Fibroblast of the aortic adventitia (primary cell): ENCODE data around the gene UBALD2. TPM values are rescaled to one million over a fixed set of nuclear protein-coding genes. Genes with fewer than 3 reads are reported as not detected.
A peak's percentile ranks its signal among the peaks of the same experiment; 100 is the strongest.
"Not testable (repeated sequence)": the region's sequence is repeated elsewhere in the genome, so short reads cannot be mapped to it uniquely, and the experiment has no call there.

Experiments used
- DNase-seq: peaks from one replicate; pipeline ENCODE4 v3.0.0-alpha.2; 2010; ENCODE audit warnings: low read depth
- H3K4me3 ChIP-seq: 2 replicates; pipeline ENCODE4 v1.5.1; 2011; ENCODE audit warnings: low read depth, mild to moderate bottlenecking, control low read depth, low read length, moderate library complexity
- total RNA-seq: library from RNA; depleted of rRNA; stranded (reverse); fragments of >200 nt; gene quantifications from 2 replicates; pipeline ENCODE4 v1.2.3, GENCODE V29; 2012; ENCODE audit warnings: low replicate concordance
- TF ChIP-seq, protein P1 (sequence below): IDR thresholded peaks from 2 replicates; pipeline ENCODE4 v1.5.1; 2011; ENCODE audit warnings: mild to moderate bottlenecking, low read length, control low read depth, inconsistent platforms; ENCODE audit not compliant: insufficient read depth

UBALD2 gene
- total RNA-seq, result 1.9 and 3.7 TPM in 2 replicates

DNA sequence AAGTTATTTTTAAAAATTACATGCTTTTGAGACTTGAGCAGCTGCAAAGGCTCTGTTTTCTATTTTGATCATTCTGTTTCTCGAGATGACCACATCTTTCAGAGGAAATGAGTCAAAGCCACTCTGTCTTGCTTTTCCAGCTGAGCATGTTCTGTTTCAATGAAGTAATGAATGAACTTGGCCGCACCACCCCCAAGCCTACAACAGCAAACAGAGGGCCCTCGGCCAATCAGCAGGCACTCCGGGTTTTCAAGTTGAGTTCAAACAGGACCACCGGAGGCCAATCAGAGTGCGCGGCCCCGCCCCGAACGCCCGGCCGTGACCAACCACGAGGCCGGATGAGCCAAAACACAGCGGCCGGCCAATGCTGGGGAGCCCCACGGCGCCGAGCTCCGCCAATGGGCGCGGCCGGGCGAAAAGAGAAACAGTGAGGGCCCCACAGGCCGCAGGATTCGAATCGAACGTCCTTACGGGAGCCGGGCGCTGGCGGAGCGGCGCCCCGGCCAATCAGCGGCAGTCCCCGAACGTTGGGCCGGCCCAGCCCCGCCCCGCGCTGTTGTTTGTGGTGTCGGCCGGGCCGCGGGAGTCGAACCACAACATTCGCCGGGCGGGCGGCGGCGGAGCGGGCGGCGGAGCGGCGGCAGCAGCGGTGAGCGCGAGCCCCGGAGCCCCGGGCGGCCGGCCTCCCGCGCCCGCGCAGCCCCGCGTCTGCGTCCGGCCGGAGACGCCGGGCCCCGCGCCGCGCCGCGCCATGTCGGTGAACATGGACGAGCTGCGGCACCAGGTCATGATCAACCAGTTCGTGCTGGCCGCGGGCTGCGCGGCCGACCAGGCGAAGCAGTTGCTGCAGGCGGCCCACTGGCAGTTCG lies at the start of gene UBALD2:
UBALD2 (plus strand) TSS at position 594 of the 869 bp plus-strand sequence; CDS start at position 752, 158 bp downstream.
- H3K4me3 ChIP-seq, result peak within 1 kb of the TSS; percentile 80
- TF ChIP-seq, protein P1, sequence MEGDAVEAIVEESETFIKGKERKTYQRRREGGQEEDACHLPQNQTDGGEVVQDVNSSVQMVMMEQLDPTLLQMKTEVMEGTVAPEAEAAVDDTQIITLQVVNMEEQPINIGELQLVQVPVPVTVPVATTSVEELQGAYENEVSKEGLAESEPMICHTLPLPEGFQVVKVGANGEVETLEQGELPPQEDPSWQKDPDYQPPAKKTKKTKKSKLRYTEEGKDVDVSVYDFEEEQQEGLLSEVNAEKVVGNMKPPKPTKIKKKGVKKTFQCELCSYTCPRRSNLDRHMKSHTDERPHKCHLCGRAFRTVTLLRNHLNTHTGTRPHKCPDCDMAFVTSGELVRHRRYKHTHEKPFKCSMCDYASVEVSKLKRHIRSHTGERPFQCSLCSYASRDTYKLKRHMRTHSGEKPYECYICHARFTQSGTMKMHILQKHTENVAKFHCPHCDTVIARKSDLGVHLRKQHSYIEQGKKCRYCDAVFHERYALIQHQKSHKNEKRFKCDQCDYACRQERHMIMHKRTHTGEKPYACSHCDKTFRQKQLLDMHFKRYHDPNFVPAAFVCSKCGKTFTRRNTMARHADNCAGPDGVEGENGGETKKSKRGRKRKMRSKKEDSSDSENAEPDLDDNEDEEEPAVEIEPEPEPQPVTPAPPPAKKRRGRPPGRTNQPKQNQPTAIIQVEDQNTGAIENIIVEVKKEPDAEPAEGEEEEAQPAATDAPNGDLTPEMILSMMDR, result no peak
- DNase-seq, result peak; percentile 100

DNA sequence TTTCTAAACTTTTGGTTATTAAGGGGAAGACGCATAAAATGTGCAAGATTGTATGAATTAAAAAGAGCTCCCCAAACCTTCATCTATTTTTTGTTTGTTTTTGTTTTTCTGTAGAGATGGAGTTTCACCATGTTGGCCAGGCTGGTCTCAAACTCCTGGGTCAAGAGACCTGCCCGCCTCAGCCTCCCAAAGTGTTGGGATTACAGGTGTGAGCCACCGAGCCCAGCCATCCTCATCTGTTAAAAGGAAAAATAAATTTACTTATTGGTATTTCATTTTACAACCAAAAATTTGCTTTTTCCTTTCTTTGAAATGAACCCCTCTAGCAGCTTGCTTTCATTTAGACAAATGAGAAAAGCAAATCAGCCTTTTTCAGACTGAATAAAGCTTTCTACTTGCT lies 48.1 kb upstream of the UBALD2 start:
- no peak for DNase-seq
- TF ChIP-seq, protein P1, result no peak
- no peak overlapping the region for H3K4me3 ChIP-seq

DNA sequence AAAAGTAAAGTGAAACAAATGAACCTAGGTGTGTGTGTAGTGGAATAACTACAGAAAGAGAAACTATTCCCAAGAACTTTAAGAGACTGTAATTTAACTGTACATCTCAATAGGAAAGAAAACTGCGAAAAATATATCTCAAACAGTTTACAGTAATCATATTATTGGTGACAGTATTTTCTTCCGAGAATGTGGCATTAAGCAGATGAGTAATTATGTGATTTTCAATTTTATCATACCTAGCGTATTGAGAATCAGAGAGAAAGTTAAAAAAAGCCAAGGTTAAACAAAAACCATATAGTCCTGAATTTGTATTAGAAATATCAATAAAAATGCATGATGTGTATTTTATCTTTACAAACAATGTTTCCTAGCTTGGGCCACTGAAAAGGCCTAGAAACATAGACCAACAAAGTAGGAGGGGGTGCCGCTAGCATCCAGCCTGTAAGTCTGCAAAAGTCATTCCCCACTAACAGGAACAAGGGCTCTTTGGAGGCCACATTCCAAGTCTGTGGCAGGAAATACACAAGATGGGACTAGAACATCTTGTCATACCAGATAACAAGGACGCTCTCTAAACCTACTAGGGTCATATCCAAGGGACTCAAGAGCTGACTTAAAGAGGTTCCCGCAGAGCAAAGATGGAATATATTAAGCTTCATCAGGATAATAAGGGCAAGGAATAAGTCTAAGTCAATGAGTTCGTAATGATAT lies 45.3 kb upstream of the UBALD2 start:
- TF ChIP-seq, protein P1, result no peak
- no peak for DNase-seq
- H3K4me3 ChIP-seq, result no peak overlapping the region

DNA sequence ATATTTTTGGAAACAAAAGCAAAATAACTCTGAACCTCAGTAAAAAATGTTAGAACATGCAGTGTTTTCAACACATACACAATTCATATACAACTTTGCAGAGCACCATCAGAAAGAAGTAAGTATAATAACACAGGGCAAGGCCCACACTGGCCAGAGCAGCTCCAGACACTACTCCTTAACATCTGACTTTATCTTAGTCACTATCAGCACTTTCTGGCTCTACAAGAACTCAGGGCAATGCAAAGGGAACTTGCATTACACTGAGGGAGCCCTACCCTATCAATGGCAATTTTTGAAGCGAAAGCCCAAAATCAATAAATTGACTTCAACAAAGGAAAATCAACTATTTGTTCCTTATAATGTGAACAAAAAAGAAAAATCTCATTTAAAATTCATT lies 41.3 kb upstream of the UBALD2 start:
- H3K4me3 ChIP-seq, result no peak overlapping the region
- DNase-seq, result no peak
- TF ChIP-seq, protein P1, result no peak

DNA sequence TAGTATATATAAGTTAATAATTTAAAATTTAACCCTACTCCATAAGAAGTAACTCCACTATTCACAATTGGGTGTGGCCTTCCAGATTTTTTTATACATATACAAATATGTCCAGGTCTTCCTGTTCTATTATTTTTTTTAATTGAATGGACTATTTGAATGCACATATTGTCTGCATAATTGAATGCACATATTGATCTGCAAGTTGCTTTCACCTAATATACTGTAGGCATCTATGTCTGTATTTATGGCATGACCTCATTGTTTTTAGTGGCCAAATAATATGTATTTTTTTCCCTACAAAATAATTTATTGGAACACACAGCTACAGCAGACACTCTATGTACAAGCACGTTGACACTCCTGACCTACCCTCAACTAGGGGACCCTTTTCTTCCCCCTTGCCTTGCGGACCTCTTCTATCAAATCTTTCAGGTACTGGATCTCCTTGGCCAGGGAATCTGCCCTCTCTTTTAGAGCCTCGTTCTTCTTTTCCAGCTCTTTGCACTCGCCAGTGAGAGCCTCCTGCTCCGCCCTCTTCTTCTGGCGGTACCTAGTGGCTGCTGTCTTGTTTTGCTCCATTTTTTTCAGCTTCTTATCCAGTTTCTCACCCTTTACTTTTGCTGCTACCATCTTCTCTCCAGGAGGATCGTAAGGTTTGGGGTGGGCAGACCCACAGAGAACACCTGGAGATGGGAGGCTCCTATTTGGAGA lies 39.6 kb upstream of the UBALD2 start:
- H3K4me3 ChIP-seq, DNase-seq: not testable (repeated sequence)

DNA sequence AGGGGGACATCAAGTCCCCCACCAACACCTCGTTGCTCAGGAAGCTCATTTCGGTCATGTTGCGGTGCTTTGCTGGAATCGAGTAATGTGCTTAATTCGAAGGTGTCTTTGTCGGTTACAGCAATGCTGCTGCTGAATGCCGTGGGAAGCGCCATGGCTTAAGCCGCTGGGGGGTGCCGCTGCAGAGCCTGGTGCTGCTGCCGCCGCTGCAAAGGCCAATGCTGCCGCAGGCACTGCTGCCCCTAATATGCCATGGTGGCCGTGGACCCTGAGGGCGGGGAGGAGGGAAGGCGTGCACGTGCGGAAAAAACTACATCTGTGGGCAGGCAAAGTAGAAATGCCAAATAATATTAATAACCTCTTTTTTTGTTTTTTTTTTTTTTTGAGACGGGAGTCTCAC lies 38.4 kb upstream of the UBALD2 start:
- DNase-seq, H3K4me3 ChIP-seq: not testable (repeated sequence)

DNA sequence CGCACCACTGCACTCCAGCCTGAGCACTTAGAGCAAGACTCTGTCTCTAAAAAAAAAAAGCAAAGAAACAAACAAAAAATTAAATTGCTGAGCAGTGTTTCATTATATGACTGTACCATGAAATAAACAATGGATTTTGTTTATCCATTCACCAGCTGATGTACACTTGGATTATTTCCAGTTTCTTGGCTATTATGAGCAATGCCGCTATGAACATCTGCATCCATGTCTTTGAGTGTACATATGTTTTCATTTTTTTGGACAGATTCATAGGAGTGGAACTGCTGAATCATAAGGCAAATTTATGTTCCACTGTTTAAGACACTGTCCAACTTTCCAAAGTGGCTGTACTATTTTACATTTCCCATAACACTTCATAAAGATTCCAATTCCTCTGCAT lies 32.8 kb upstream of the UBALD2 start:
- no peak overlapping the region for H3K4me3 ChIP-seq
- DNase-seq, result peak; percentile 53
- TF ChIP-seq, protein P1, result no peak
